Stimulated activated CD8-positive, alpha-beta memory T cell treated with anti-CD3 and anti-CD28 coated beads, Interleukin-4, amount 100 ng/mL, for 1 hour (primary cell): ENCODE results near the gene ARID5B.
"Not testable (repeated sequence)": the region's sequence is repeated elsewhere in the genome, so short reads cannot be mapped to it uniquely, and the experiment has no call there.

Experiments used
- DNase-seq, 2 donors: peaks; one replicate each; pipeline ENCODE4 v3.0.0-alpha.2; 2020; ENCODE audit warnings: low read depth in 2 of 2, low spot score in 1 of 2

ARID5B gene

DNA sequence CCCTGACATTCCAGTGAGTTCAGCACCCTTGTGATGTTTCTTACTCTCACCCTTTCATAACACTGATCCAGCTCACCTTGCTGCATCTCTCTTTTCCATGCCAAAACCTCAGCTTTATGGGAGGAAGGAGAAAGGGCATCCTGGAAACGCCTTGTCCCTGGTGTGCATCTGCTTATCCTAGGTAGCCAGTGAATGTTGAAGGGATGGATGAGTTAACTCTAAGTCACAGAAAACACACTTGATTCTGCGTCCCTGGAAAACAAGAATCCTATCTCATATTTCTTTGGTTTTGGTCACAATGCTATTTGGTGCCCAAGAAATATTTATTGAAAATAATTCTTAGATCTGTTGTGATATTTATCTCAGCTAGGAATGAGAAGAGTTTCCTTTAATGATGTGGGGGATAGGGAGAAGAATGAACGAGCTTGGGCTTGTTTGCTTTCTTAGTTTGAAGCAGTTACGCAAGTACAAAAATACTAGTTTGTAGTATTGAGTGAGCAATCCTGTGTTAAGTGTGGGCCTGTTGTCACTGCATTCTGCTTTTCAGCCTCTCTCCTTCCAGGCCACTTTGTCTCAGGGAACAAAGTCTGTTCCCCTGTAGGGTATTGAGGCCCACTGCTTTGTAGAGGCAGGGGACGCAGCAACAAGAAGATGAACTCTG, 126.5 kb downstream of the ARID5B start:
- no peak for DNase-seq

DNA sequence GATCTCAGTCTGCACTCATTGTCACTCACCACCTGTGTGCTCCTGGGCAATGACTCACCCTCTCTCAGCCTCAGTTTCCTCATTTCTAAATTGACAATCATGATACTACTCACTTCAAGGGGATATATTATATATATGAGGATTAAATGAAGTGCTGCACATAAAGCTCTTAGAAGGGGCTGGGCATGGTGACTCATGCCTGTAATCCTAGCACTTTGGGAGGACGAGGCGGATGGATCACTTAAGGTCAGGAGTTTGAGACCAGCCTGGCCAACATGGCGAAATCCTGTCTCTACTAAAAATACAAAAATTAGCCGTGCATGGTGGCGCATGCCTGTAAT, 127.0 kb downstream of the ARID5B start:
- not testable (repeated sequence) for DNase-seq

GRCh38 chr10:62029401-62029800, 127.9 kb downstream of the ARID5B start:
- no peak for DNase-seq

- DNase-seq: no peak
Measured at GRCh38 chr10:62031507-62031906, 130.0 kb downstream of the ARID5B start.

- no peak for DNase-seq
Measured at GRCh38 chr10:62033125-62033524, 131.6 kb downstream of the ARID5B start.

DNA sequence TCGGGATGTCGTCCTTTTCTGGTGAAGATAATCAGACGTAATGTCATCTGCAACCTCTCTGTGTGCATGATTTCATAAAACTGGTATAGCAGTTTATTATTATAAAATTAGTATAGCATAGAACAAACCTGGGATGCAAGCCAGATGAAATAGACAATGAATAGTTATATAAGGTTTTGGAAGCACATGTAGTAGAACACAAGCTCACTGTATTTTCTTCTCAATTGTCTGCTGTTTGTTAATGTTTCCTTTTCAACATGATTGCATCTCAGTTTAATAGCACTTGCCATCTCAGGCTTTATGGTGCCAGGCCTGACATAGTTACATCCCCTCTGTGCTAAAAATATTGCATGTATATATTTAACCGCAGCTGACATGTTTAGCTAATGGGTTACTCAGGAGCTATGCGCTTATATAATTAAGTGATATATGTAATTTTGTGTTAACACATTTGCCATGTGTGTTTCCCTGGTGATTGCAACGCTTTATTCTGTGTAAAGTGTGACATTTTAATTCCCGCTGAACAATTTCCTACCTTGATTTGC, 132.7 kb downstream of the ARID5B start:
- DNase-seq: no peak

GRCh38 chr10:62036186-62037081, 134.9 kb downstream of the ARID5B start:
- DNase-seq: no peak

DNA sequence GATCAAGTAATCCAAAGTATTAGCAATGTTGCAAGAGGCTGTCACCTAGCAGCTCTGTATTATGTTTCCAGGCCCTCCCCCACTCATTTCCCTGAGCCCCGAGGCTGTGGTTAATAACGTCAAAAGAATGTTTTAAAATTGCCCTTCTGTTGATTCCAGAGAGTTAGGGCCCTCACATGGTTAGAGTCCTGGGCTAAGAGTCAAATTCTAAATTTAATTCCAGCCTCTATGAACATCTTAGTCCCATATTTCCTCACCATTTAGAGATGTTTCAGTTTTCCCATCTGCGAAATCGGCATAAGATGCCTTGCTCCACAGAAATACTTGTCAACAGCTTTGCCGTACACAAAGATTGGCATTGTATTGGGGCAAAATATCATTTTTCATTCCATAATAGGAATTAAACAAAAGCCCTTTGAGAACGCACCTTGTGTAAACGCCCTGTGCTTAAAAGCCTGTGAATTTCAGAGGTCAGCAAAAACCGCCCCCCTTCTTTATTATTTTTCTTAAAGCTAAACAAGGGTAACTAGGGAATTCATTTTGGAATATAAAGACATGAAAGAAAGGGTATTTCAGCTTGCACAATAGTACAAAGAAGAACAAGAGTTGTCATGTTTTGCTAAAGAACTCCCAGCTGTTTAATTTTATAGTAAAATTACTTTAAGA, 135.8 kb downstream of the ARID5B start:
- DNase-seq: no peak

DNA sequence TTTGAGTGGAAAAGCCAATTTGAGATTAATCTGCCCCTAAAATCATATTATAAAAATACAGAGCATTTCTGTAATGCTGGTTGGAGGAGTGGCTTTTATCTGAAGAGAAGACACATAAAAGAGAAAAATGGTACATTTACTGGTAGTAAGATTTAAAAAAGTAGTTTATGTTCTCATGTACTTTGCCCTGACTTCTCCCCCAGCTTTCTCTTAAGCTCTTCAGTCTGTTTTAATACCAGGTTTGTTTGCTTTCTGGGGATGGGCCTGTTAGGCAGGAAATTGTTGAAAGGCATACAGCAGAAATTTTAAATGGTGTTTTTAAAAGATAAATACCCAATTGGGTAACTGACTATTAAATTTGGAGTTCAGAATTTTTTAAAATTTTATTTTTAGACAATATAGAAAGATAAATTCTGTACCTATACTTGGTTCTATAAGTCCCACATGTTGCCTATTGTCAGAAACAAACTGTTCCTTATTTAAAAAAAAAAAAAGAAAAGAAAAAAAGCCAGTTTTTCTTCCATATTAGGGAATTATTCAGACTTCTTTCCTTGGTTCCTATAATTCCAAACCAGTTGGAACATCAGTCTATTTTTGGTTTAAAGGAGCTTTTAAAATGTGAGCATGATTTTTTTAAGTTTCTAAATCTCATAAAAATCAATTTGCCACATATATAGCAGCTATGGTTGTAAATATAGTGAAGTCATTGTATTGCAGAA, 136.6 kb downstream of the ARID5B start:
- DNase-seq: no peak

DNA sequence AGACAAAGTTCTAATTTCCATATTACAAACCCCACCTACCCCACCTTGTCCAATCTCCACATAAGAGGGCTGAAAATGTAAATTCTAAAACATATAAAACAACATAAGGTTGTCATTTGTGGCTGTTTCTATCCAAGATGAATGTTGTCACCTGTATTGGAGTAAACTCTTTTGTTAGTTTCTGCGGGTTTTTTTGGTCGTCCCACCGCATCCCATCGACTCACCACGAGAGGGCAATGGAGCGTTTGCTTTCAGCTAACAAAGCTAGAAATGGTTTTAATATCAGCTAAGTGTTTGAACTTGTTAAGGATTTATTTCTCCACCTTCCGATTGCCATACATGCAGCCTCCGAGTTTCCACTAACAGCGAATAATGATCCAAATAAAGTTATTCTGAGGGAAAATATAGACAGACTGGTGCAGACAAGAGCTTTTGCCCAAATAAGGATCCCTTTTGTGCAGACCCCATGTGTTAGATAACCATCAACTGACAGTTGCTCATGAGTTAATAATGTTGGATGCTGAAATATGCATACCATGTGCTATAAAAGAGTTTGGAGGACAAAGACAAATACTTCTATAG, 137.2 kb downstream of the ARID5B start:
- DNase-seq: peak; percentile 45 to 63

- no peak for DNase-seq
Measured at GRCh38 chr10:62039954-62040353, 138.5 kb downstream of the ARID5B start.

GRCh38 chr10:62040881-62041280, 139.4 kb downstream of the ARID5B start:
- DNase-seq: no peak

DNA sequence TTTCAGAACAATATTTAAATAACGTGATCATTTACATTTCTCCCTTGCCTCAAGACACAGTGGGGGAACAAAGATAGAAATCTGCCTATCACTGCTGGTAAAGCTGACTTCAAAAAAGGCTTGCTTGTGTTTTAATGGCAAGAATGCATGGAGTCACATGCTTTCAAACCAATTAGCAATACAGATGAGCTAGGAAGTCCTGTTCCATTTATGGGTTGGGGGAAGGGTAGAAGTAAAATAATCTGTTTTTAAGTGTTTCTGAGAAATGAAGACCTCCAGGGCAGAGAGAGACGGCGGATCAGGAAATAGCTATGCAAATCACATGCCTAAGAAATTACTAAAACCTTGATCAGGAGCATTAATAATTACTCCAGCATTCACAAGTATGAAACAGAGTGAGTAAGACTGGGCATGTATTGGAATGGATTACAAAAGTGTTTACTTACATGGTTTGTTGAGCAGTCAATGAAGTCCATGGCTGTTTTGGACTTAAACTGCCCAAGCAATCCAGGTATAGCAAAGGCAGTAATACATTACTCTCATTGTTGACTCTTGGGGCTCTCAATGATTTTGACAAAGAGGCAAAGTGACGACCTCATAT, 142.0 kb downstream of the ARID5B start:
- DNase-seq: no peak

DNA sequence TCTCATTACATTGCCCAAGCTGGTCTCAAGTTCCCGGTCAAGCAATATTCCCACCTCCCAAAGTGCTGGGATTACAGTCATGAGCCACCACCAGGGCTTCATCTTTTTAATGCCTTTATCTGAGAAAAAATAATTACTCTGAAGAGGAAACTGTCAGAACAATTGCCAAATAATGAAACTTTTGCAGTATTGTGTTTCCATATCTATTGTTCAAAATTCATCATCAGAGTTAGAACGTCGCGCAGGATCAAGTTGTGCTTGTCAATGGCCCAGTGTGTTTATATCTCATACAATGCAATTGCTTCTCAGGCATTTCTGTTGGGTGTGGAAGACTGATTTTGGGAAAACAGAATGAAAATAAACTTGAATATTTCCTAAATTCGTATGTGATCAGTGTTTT, 143.1 kb downstream of the ARID5B start:
- DNase-seq: no peak

DNA sequence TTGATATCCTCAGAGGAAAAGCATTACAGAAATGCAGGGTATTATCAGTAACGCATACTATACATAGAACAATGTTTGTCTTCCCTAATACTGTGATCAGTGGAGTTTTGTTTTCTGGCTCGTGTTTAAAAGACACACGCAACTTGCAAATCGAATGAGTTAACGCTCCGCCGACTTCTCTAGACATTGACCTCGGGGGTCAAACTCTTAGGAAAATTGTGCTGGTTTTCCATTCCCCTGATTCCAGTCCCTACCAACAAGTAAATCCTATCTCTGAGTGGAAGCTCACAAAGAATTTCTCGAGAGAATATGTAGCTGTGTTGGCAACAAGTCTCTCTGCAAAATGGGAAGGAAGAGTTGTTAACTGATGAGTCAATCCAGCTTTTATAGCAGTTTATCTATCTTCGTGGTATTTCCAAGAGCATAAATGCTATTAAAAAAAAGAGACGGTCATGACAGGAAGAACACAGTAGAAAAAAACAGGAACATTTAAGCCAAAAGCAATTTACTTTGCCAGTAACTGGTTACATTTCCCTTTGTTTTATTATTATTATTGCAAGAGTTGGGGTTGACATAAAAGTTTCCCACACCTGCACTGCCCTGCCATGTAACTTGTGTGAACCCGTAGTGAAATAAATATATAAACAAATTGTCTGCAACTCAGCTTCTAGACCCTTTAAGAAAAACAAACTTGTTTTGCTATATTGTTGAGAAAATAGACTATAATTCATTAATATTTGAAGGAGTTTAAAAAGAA, 144.4 kb downstream of the ARID5B start:
- DNase-seq: no peak

DNA sequence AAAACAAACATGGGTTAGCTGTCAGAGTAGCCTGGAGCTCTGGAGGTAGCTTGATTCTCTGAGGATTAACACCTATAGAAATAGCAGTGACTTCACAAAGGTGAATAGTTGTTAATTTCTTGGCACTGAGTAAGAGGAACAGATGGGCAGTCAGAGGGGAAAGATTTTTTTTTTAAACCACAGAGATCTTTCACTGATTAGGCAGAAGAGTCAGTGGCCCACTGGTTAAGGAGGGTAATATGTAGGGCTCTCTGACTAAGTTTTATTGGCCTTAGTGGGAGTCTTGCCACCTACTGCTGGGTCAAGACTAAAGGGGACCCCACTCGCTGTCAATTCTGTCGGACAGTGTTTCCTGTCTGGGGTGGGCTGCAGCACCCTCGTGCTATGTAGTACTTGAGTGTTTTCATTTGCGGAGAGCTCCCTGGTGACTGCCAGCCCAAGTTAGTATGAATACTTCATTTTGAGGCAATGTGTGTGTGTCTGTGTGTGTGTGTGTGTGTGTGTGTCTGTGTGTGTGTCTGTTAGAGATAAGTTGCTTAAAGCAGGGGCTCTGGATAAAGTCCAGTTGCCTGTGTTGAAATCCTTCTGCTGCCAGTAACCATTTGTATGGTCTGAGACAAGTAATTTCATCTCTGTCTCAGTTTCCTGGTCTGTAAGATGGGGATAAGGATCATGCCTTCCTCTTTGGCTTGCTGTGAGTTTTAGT, 145.2 kb downstream of the ARID5B start:
- no peak for DNase-seq

GRCh38 chr10:62047228-62047892, 145.9 kb downstream of the ARID5B start:
- DNase-seq: no peak

DNA sequence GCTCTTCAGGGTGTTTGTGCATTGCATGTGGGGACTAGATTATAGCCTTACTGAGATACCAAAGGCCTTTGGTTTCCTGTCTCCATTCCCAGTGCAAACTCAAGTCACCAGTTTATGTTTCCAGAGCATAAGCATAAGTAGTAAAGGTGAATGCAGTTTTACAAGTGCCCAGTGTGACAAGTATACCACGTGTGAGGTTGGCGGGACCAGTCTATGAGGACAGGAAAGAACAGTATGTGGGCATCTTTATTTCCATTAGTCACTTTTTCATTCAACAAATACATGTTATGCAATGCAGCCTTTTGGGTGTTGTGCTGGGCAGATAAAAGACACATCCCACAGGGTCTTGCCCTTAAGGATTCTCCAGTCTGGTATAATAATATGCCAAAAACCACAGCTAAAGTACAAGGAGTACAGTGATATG, 146.5 kb downstream of the ARID5B start:
- no peak for DNase-seq
